Measurements from ENCODE around the gene KICS2. TPM values are rescaled to one million over a fixed set of nuclear protein-coding genes. Genes with fewer than 3 reads are reported as not detected.
"Not testable (repeated sequence)": the region's sequence is repeated elsewhere in the genome, so short reads cannot be mapped to it uniquely, and the experiment has no call there.

KICS2 gene
- total RNA-seq, 1 experiment from 2014 or later = 4.3 TPM

DNA sequence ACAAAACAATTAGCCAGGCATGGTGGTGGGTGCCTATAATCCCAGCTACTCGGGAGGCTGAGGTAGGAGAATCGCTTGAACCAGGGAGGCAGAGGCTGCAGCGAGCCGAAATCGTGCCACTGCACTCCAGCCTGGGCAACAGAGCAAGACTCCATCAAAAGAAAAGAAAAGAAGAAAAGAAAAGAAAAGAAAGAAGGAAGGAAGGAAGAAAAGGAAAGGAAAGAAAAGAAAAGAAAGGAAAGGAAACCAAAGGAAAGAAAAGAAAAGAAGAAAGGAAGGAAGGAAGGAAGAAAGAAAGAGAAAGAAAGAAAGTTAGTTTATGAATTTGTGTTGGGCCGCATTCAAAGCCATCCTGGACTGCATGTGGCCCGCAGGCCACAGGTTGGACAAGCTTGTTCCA is 4.5 kb downstream of the KICS2 start:
- DNase-seq (ENCODE audit: low read depth) = not testable (repeated sequence)

DNA sequence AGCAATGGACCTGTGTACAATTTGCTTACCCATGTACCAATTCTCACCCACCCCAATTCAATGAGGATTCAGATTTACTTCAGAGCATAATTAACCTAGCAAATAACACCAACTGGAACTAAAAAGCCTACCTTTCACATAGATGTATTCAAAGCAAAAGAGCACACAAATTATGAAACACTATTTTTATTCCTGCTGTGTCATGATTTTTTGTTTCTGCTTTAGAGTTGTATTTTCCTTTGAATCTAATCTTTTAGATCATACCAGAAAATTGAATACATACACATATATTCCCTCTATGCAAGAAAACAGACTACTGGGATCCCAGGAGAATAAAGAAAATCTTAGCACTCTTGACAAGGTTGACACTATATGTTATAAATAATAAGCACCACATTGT is 5.9 kb downstream of the KICS2 start:
- no peak for DNase-seq (ENCODE audit: low read depth)

DNA sequence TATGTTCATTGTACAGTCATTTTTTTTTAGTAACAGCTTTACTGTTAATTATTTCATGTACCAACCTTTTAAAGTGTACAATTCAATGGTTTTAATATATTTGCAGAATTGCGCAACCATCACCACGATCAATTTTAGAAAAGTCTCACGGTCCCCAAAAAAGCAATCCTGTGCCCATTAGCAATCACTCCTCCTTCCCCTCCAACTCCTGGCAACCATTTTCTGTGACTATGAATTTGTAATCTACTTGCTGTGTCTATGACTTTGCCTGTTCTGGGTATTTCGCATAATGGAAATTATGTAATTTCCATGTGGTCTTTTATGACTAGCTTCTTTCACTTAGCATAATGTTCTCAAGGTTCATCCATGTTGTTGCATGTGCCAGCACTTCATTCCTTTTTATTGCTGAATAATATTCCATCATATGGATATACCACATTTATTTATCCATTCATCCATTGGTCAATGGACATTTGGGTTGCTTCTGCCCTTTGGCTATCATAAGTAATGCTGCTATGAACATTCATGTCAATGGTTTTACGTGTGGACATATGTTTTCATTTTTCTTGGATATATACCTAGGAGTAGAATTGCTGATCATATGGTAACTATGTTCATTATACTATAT is 9.9 kb downstream of the KICS2 start:
- DNase-seq (ENCODE audit: low read depth) = no peak

DNA sequence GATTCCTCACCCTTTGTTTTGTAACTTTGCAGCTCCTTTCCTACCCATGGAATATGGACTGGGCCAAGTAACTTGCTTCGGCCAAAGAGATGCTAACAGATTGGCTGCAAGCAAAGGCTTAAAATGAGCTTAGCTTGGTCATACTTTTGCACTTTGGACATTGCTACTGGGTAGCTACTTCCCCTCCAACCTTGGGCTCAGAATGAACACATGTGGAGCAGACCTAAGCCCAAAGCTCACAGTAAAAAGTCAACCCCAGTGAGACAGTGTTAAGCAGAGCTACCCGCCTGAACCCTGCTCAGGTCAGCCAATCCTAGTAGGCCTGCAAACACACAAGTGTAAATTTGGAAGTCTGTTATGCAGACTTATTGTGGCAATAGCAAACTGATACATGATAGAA is 14.6 kb downstream of the KICS2 start:
- DNase-seq (ENCODE audit: low read depth) = no peak

DNA sequence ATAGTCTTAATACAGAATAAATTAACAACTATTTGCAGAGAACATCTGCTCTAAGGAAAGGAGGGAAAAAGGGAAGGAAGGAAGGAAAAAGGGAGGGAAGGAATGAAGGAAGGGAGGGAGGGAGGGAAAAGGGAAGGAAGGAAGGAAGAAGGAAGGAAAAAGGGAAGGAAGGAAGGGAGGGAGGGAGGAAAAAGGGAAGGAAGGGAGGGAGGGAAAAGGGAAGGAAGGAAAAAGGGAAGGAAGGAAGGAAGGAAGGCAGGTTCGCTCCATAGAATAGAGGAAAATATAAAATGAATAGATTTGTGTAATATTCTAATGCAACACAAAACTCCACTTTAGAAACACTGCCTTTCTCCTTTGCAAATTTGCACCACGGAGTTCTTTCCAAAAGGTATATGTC is 16.6 kb downstream of the KICS2 start:
- DNase-seq (ENCODE audit: low read depth) = no peak

DNA sequence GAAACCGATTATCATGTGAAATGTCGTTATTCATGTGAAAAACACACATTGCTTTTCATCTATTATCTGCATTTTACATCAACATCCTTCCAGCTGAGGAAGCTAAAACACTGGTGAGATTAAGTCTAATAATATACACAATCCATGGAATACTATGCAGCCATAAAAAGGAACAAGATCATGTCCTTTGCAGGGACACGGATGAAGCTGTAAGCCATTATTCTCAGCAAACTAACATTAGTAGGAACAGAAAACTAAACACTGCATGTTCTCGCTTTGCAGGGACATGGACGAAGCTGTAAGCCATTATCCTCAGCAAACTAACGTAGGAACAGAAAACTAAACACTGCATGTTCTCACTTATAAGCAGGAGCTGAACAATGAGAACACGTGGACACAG is 18.3 kb downstream of the KICS2 start:
- DNase-seq (ENCODE audit: low read depth) = no peak

DNA sequence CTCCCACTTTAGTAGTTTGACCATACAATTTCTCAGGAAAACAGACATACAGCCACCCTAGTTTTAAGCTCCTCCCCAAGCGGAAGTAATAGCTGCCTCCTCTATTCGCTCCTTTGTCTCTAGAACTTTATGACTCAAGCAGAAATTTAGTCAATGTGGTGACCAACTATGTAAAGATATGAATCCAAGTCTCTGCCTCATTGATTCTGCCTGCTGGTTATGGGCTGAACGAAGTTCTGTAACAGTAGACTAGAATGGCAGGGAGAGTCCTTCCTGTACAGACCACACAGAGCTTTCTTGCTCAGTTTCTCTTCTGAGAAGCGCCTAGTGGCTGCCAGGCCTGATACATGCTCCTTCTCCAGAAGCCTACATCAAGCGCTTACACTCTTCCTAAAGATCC is 19.1 kb downstream of the KICS2 start:
- DNase-seq (ENCODE audit: low read depth) = no peak

DNA sequence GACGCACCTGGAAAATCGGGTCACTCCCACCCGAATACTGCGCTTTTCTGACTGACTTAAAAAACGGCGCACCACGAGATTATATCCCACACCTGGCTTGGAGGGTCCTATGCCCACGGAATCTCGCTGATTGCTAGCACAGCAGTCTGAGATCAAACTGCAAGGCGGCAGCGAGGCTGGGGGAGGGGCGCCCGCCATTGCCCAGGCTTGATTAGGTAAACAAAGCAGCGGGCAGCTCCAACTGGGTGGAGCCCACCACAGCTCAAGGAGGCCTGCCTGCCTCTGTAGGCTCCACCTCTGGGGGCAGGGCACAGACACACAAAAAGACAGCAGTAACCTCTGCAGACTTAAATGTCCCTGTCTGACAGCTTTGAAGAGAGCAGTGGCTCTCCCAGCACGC is 26.3 kb downstream of the KICS2 start:
- not testable (repeated sequence) for DNase-seq (ENCODE audit: low read depth)

DNA sequence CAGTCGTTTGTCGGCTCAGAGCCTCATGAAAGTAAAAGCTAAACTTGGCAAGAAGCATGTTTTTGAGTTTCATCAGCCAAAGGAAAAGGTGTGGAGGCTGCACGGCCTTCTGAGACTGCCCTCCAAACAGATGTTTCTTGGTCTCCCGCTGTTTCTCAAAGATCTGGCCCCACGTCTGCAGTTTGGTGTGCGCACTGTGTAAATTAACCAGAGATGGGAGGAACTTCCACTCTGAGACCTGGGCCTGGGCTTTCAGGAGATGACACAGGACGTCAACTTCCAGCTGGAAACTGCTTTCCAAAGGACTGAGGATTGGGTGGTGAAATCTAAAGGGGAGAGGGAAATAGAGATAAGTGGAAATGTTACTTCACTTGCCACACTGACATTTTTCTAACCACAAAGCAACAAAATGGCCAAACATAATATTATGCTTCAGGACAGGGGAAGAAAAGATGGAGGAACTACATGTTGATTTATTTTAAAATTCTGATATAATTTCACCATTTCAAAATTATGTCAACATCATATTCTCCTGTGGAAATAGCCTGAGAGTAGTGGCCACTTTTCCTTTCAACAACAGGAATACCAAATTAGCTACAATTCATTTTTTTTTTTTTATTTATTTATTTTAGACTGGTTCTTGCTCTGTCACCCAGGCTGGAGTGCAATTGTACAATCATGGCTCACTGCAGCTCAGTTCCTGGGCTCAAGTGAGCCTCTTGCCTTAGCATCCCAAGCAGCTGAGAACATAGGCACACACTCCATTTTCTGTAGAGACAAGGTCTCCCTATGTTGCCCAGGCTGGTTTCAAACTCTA is 27.6 kb downstream of the KICS2 start:
- no peak for DNase-seq (ENCODE audit: low read depth)

DNA sequence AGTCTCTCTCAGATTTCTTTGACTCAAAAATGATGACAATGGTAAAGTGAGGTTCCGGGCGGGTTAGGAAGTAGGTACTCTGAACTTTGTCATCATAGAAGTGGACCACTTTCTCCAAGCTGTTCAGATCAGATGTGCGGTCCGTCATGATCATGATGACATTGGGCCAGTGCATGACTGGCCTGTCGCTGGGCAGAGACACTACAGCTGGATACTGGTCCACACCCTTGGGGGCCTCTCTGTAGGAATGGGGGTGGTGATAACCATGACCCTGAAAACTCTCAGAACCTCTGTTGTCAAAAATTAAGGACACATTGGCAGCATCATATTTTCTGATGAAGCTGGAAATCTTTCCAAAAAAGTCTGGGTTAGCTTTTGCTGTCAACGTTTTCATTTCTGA is 28.2 kb downstream of the KICS2 start:
- DNase-seq (ENCODE audit: low read depth) = no peak

DNA sequence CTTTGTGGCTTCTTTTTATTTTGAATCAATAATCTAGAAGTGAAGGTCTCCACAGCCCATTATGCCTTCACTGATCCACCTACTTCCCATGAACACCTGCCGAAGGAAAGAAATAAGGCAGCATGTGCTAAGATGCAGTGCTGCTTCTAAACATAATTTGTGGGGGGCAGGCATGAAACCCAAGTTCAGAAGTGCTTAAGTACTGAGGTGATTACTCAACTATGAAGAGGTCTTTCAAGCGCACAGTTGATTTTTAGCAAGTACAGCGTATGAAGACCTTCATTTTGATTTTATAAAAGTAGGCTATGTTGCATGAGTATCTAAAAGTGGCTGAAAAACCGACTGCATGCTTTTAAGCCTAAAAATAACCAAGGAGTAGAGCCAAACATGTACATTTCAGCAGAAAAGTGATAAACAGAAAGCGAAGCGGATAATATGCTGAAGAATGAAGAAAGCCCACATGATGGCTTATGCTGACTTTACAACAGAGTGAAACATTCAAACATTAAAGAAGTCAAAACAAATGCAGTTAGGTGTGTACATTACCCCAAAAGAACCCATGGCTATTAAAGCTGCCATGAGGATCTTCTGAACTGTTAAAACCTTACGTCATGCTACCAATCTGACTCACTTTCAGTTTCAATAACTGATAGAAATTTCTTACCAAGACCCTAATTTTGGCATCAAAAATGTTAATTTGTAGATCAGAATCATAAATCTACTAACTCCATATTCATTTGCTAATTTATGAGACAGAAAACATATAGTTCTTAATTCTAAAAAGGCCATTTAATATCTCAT is 29.3 kb downstream of the KICS2 start:
- DNase-seq (ENCODE audit: low read depth) = no peak

DNA sequence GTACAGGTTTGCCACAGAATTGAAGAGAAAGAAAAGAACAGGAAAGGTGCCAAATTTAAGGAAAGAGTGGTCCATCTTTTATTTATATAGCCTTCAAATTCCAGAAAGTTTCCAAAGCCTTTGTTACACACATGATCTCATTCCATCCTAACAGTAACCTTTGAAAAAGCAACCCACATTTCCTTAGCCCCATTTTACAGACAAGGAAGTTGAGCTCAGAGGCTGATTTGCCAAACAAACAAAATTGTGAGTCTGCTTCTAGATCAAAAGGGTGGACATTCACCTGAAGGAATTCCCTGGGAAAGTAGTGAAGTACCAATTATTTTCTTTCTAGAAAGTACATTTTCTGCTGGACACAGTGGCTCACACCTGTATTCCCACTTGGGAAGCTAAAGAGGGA is 32.0 kb downstream of the KICS2 start:
- DNase-seq (ENCODE audit: low read depth) = no peak

DNA sequence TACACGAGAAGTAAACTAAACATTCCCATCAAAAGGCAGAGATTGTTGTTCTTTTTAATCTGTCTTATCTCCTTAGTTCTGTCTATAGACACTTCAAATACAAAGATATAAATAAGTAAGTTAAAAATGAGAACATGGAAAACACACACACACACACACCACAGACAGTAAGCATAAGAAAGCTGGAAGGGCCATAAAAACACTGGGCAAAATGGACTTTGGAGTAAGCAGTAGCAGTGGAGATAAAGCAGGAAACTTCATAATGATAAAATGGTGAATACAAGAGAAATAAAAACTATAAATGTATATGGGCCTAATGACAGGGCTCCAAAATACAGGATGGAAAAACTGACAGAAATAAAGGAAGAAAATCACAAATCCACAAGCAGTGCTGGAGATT is 32.6 kb downstream of the KICS2 start:
- no peak for DNase-seq (ENCODE audit: low read depth)

DNA sequence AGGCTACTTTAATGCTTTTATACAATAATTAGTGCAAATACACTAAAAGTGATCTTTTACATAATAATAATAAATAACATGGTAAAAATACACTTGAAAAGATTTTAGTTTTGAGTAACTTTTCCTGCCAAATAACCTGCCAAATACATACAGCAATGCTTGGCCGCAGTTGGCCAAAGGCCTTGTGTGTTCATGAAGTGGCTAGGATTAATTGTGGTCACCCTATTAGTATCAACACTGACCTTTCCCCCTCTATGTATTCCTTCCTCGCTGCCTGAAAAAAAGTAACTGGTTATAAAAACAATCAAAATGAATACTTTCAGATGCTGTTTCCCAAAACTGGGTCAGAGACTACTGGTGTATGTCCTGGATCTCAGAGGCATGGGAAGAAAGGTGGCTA is 34.3 kb downstream of the KICS2 start:
- DNase-seq (ENCODE audit: low read depth) = peak; percentile 19

DNA sequence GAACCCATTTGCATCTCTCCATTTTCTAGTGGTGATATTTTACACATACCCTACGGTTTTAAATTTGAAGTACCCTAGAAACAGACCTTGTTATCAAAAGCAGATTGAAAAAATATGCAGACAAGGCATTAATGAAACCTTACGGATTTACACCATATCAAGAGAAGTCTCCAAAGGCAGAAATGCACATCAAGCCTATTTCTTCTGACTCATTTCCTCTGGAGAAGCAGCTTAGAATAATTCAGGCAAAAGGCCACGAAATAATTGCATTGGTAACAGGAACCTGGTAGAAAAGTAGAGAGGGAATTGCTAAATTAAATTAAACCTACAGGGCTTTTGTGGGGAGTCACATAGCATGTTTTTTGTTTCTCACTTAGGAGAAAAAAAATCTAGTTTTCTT is 34.7 kb downstream of the KICS2 start:
- peak; percentile 83 for DNase-seq (ENCODE audit: low read depth)

DNA sequence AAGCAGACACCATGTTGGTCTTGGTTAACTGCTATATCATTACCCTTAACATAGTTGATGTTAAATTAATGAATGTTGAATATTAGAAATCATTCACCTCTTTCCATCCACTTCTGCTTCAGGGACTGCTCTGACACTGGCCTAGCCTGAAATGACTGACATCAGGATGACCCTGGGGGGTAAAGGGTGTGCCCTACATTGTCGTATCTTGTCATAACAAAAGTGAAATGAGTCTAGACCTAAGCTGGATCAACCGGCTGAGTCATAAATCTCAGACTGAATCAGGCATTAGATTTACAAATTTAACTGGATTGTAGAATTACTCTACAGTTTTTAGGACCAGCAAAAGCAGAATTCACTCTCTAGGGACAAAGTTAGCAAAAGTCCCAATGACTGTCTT is 35.3 kb downstream of the KICS2 start:
- peak; percentile 65 for DNase-seq (ENCODE audit: low read depth)

DNA sequence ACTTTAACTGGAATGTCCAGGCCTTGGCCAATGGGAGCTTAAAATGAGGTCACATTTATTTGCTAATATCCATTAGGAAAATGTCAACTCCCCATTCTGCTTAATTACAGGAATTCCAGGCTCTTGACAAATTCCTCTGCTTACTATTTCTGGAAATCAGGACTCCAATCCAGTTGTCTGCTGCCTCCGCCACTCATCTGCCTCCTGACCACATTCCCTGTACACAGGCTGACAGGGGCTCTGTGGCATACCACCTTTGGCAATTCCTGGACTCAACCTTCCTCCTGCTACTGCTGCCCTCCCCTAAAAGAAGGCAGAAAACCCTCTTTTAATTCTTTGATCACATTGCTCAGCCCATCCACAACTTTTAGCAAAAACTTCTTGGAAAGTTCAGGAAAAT is 37.9 kb downstream of the KICS2 start:
- no peak for DNase-seq (ENCODE audit: low read depth)

DNA sequence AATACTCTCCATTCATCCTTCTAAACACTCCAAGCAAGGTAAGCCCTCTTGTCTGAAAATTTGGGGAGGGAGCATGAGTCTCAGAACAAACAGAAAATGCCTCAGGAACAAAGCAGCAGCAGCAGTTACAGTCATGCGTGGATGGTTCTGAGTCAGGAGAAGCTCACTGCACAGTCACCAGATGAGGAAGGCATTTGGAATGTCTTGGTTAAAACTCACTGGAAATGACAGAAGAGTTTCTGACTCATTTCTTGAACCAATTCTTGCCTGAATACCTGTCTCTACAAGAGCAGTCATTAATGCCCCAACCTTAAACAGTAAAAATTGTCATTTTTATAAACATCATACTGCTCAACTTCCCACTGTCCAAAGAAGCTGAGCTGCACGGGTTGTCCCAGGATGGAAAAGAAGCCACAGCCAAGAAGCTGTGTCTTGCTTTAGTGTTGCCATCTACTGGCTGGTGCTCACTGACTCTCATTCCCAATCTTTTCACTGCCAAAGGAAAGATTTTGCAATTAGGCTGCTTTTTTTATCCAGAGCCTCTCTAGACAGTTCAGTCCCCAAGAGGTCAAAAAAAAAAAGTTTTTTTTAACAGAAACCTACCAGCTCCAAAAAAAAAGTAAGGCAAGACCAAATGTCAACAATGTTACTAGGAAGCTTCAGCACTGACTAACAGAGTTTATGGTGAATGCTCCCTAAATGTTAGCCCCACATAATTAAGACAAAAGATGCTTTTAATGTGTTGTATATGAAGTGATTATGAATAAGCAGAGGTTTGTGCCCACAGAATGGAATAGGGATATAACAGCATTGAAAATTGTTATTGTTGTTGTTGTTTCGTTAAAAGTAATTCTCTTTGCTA is 40.4 kb downstream of the KICS2 start:
- DNase-seq (ENCODE audit: low read depth) = peak; percentile 99

DNA sequence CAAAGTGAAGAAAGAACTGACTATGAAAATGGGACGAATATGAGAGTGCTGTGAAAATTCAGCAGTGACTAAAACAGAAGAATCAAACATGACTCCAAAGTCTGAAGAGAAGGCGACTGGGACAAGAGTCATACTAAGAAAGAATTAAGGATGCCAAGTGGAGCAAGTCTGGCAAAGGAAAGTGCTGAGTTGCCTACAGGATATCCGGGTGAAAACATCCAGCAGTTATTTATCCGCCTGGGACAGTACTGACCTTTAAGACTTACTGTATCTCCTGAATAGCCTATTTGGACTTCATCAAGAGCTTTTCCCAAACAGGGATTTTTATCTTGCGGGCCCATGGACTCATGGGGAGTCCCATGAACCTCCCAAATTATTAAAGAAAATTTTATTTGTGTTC is 41.1 kb downstream of the KICS2 start:
- peak; percentile 84 for DNase-seq (ENCODE audit: low read depth)

DNA sequence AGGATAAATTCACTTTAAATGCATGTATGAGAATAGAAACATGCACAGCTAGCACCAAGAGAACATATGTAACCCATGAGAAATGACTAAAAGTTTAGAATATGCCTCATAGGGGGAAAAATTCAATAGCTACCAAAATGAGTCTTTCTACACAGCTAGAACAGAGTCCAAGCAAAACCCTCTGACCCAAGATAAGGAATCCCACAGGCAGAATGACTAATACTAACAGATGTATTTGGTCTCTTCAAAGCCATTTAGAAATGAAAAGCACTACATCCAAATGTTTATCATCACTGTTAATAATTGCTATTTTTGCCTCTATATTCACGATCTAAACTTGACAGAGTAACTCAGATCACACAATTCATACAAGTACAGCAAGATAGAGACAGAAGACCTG is 44.0 kb downstream of the KICS2 start:
- DNase-seq (ENCODE audit: low read depth) = peak; percentile 64

DNA sequence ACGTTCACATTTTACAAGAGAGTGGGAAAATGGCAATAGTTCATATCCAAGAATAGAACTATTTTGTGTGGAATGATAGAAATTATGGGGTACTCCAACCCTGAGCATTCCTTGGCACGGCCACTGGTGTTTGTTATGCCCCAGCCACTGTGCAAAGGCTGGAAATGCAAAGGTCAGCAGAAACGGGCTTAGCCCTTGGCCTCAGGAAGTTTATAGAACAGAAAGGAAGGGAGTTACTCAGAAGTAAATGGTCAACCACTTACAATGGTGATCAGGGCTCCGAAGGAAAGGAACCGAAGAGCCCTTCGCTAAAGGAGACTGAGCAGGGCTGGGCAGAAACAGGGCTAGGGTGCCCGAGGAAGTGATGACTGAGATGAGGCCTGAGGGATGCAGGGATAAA is 45.1 kb downstream of the KICS2 start:
- no peak for DNase-seq (ENCODE audit: low read depth)

All from M059J (cell line).